OCI-LY1 (cell line): Measurements from ENCODE around the gene ADA.
A peak's percentile ranks its signal among the peaks of the same experiment; 100 is the strongest.

Experiments used
- H2AFZ ChIP-seq: fragments of 200-600 bp; sonication (generic), shearing (Covaris generic); 2 replicates; pipeline ENCODE4 v1.6.0; 2014; ENCODE audit warnings: antibody characterized with exemption, mild to moderate bottlenecking, low read length
- H3F3A ChIP-seq: fragments of 200-600 bp; sonication (generic), shearing (Covaris generic); 2 replicates; pipeline ENCODE4 v1.6.0; 2014; ENCODE audit warnings: mild to moderate bottlenecking, antibody characterized with exemption, low read length, moderate library complexity; ENCODE audit not compliant: insufficient read depth
- H3K27ac ChIP-seq: fragments of 200-600 bp; sonication (generic); 2 replicates; pipeline ENCODE4 v1.5.1; 2014; ENCODE audit warnings: low read length, mixed run types, mild to moderate bottlenecking, low read depth; ENCODE audit not compliant: poor library complexity, severe bottlenecking
- H3K27me3 ChIP-seq: fragments of 200-600 bp; sonication (generic); 2 replicates; pipeline ENCODE4 v1.6.0; 2014; ENCODE audit warnings: antibody characterized with exemption, mild to moderate bottlenecking, low read length, moderate library complexity; ENCODE audit not compliant: insufficient read depth
- H3K36me3 ChIP-seq: fragments of 200-600 bp; sonication (generic); 2 replicates; pipeline ENCODE4 v1.6.1; 2014; ENCODE audit warnings: mild to moderate bottlenecking, antibody characterized with exemption, low read length, moderate library complexity, mixed read lengths; ENCODE audit not compliant: insufficient read depth
- H3K4me1 ChIP-seq: fragments of 200-600 bp; sonication (generic); 2 replicates; pipeline ENCODE4 v1.5.1; 2014; ENCODE audit warnings: mild to moderate bottlenecking, low read length, moderate library complexity; ENCODE audit not compliant: insufficient read depth, severe bottlenecking
- H3K4me2 ChIP-seq: fragments of 200-600 bp; sonication (generic), shearing (Covaris generic); 2 replicates; pipeline ENCODE4 v1.6.1; 2014; ENCODE audit warnings: low read length
- H3K4me3 ChIP-seq: fragments of 200-600 bp; sonication (generic); 2 replicates; pipeline ENCODE4 v1.5.1; 2014; ENCODE audit warnings: low read length, low read depth, mild to moderate bottlenecking, mixed read lengths; ENCODE audit not compliant: poor library complexity, severe bottlenecking
- H3K79me2 ChIP-seq: fragments of 200-600 bp; shearing (Covaris generic); 2 replicates; pipeline ENCODE4 v1.6.1; 2016; ENCODE audit warnings: mixed run types, low read length, mixed read lengths; ENCODE audit not compliant: insufficient read depth
- H3K9ac ChIP-seq: fragments of 200-600 bp; sonication (generic), shearing (Covaris generic); 2 replicates; pipeline ENCODE4 v1.6.1; 2014; ENCODE audit warnings: mild to moderate bottlenecking, low read length, mixed read lengths
- H3K9me2 ChIP-seq: fragments of 200-600 bp; sonication (generic), shearing (Covaris generic); 2 replicates; pipeline ENCODE4 v1.6.1; 2014; ENCODE audit warnings: low read depth, mild to moderate bottlenecking, low read length, mixed read lengths
- H3K9me3 ChIP-seq: fragments of 200-600 bp; shearing (Covaris generic); 2 replicates; pipeline ENCODE4 v1.6.1; 2014; ENCODE audit warnings: low read length, mixed read lengths
- H4K20me1 ChIP-seq: fragments of 200-600 bp; sonication (generic), shearing (Covaris generic); 2 replicates; pipeline ENCODE4 v1.6.0; 2016; ENCODE audit warnings: mild to moderate bottlenecking, low read length; ENCODE audit not compliant: insufficient read depth
- EZH2 ChIP-seq: fragments of 200-600 bp; sonication (generic), shearing (Covaris generic); IDR thresholded peaks from 2 replicates; pipeline ENCODE4 v1.8.0; 2017; ENCODE audit warnings: borderline replicate concordance, mixed run types, mild to moderate bottlenecking, antibody characterized with exemption, low read length, moderate library complexity, mixed read lengths
- TF ChIP-seq, protein P1 (sequence below): fragments of 200-600 bp; sonication (generic), shearing (Covaris generic); IDR thresholded peaks from 2 replicates; pipeline ENCODE4 v1.5.1; 2017; ENCODE audit warnings: mild to moderate bottlenecking, antibody characterized with exemption, low read length, moderate library complexity, mixed read lengths

The ADA gene

DNA sequence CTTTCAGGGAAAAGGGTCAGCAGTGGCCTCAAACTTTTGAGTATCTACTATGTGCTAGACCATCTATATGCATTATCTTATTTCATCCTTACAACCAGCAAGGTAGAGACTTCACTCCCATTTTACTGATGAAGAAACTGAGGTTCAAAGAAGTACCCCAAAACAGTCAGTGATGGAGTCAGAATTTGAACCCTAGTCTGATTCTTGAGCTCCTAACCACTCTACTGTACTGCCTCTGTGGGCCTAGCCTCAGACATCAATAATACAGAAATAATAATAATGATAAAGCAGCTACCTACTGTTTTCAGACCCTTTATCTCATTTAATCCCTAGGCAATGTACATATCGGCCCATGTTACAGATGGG is 8.4 kb downstream of the ADA start:
- Histone ChIP-seq H3K9ac (peak overlapping the region; percentile 76; the same call in 1 of the 2 replicates), H3K9me2 (no peaks in the 10 kb centered on the region), H3K9me3 (no peaks in the 10 kb centered on the region), H3K4me1 (peaks cover 70% of the 10 kb centered on the region), H2AFZ (no peak overlapping the region), H3F3A (no peaks in the 10 kb centered on the region), H3K79me2 (no peaks in the 10 kb centered on the region), H3K27me3 (no peaks in the 10 kb centered on the region), H4K20me1 (no peaks in the 10 kb centered on the region), H3K27ac (peak overlapping the region; percentile 95), H3K4me2 (peak overlapping the region; percentile 58), H3K4me3 (no peak overlapping the region), H3K36me3 (peaks cover 11% of the 10 kb centered on the region)
- no peak for TF ChIP-seq EZH2
- TF ChIP-seq, protein P1, sequence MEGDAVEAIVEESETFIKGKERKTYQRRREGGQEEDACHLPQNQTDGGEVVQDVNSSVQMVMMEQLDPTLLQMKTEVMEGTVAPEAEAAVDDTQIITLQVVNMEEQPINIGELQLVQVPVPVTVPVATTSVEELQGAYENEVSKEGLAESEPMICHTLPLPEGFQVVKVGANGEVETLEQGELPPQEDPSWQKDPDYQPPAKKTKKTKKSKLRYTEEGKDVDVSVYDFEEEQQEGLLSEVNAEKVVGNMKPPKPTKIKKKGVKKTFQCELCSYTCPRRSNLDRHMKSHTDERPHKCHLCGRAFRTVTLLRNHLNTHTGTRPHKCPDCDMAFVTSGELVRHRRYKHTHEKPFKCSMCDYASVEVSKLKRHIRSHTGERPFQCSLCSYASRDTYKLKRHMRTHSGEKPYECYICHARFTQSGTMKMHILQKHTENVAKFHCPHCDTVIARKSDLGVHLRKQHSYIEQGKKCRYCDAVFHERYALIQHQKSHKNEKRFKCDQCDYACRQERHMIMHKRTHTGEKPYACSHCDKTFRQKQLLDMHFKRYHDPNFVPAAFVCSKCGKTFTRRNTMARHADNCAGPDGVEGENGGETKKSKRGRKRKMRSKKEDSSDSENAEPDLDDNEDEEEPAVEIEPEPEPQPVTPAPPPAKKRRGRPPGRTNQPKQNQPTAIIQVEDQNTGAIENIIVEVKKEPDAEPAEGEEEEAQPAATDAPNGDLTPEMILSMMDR: no peak

DNA sequence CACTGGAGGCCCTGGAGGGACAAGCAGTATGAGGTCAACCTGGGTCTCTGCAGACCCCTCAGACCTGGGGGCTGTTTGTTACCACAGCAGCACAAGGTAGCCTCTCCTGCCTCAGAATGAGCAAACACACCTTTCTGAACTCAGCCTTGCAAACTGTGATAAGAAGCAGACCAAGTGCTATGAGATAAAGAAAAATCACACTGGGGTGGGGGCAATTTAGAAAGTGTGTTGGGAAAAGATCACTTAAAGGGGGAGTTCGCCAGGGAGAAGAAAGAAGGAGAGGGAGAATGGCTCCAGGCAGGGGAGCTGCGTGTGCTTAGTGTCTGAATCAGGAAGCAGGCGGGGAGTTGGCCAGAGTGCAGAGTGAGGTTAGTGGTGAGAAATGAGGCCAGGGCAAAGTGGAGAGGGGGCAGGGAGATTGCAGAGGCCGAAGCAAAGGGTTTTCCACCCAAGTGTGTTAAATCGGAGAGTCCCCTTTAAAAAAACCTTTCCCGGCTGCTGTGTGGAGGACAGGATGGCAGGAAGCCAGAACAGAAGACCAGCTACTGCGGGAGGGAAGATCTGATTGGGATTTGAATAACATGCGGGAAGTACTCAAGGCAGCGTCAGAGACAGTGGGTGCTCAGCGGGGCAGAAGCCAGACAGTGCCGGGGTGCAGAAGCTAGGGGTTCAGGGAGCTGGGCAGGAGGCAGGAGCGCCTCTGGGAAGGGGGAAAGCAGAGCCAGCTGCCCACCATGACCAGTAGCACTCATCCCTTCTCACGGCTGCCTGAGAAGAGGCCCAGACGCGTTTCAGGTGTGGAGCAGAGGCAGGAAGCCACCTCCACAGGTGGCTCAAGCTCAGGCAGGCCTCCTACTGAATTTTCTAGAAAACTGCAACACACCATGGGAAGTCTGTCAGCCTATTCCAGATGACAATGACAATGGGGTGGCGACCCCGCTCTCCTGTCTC is 9.0 kb downstream of the ADA start:
- 0 out of 2 replicates have a peak overlapping the region, but pooled peaks have one; percentile 19 for H2AFZ ChIP-seq
- peaks cover 15% of the 10 kb centered on the region for H3K36me3 ChIP-seq

DNA sequence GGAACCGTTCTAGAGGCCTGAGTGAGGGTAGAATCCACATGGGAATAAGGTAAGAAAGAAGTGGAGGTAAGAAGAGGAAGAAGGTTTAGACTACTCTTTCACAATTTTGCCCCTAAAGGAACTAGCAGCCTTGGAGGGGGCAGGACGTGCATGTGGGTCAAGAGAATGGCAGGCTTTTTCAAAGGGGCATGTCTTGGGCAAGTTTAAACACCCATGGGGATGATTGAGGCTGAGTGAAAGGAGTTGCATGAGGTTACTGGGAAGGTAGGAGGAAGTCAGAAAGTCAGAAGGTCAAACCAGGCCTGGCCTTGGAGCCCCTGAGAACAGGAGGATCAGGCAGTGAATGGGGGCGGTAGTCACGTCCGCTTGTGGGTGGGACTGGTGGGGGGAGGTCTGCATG is 10.2 kb downstream of the ADA start:
- peak overlapping the region; percentile 95 for H3K27ac ChIP-seq
- H4K20me1 ChIP-seq: no peaks in the 10 kb centered on the region
- H3K4me2 ChIP-seq: no peak overlapping the region

More for the DNA sequence above, 9.0 kb downstream of the ADA start:
- Histone ChIP-seq H3F3A (no peaks in the 10 kb centered on the region), H3K79me2 (no peaks in the 10 kb centered on the region), H3K27ac (peak overlapping the region; percentile 95), H3K27me3 (no peaks in the 10 kb centered on the region), H3K4me1 (peaks cover 64% of the 10 kb centered on the region), H4K20me1 (no peaks in the 10 kb centered on the region), H3K4me2 (peak overlapping the region; percentile 58), H3K4me3 (peak overlapping the region; percentile 30), H3K9ac (peak overlapping the region; percentile 76), H3K9me2 (no peaks in the 10 kb centered on the region), H3K9me3 (no peaks in the 10 kb centered on the region)
- no peak for TF ChIP-seq EZH2
- TF ChIP-seq, protein P1: peak; percentile 52; the same call in 1 of the 2 replicates

More for the DNA sequence above, 10.2 kb downstream of the ADA start:
- no peaks in the 10 kb centered on the region; the same call in 1 of the 2 replicates for H3K9me3 ChIP-seq
- no peak overlapping the region for H3K4me3 ChIP-seq
- H3F3A ChIP-seq: no peaks in the 10 kb centered on the region
- H3K36me3 ChIP-seq: peaks cover 20% of the 10 kb centered on the region
- H3K27me3 ChIP-seq: no peaks in the 10 kb centered on the region
- peaks cover 52% of the 10 kb centered on the region for H3K4me1 ChIP-seq
- TF ChIP-seq EZH2: no peak
- TF ChIP-seq, protein P1: no peak
- H3K9me2 ChIP-seq: no peaks in the 10 kb centered on the region
- H3K79me2 ChIP-seq: no peaks in the 10 kb centered on the region
- no peak overlapping the region for H2AFZ ChIP-seq
- H3K9ac ChIP-seq: no peak overlapping the region
